ENCODE data around the gene TRIO.
"Not testable (repeated sequence)": the region's sequence is repeated elsewhere in the genome, so short reads cannot be mapped to it uniquely, and the experiment has no call there.

The TRIO gene

DNA sequence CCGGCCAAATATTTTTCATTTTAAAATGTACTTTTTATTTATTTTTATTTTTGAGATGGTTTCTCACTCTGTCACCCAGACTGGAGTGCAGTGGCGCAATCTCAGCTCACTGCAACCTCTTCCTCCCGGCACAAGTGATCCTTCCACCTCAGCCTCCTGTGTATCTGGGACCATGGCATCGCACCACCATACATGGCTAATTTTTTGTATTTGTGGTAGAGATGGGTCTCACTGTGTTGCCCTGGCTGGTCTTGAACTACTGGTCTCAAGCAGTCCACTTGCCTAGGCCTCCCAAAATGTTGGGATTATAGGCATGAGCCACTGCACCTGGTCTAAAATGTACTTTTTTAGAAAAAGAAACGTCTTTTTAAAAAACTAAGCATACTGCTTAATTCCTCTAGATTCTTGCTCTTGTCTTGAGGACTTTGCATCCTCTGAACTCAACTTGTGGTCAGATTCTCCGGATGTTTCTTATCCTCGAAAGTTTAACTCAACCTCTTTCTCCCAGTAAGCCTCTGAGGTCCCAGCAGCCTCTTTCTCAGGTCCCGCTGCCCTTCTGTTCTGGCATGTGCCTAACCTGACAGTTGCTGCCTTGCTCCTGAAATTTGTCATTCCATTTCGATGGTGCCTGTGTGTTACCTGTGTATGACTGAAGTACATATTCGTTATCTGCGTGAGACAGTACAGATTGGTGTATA lies 63.0 kb downstream of the TRIO start:
- no peaks in the 10 kb centered on the region for H3K9me3 Mint-ChIP-seq
- H3K27me3 Mint-ChIP-seq (ENCODE audit: low read depth), result peaks cover 6% of the 10 kb centered on the region
- H3K4me1 Mint-ChIP-seq (ENCODE audit: low read depth), result peaks cover 22% of the 10 kb centered on the region
- H3K27ac Mint-ChIP-seq, result no peak overlapping the region
- H3K4me3 Mint-ChIP-seq, result no peak overlapping the region
- no peaks in the 10 kb centered on the region for H3K36me3 Mint-ChIP-seq (ENCODE audit: low read depth)

DNA sequence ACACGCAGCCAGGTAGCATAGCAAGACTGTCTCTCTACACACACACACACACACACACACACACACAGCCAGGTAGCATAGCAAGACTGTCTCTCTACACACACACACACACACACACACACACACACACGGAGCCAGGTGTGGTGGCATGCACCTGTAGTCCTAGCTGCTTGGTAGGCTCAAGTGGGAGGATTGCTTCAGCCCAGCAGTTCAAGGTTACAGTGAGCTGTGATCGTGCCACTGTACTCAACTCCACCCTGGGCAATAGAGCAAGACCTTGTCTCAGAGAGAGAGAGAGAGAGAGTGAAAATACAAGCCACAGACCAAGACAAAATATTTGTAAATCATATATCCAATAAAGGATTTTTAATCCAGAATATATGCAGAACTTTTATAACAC lies 64.3 kb downstream of the TRIO start:
- not testable (repeated sequence) for H3K27me3 Mint-ChIP-seq (ENCODE audit: low read depth); H3K9me3 Mint-ChIP-seq; H3K36me3 Mint-ChIP-seq (ENCODE audit: low read depth); H3K4me3 Mint-ChIP-seq
- H3K27ac Mint-ChIP-seq, result peak overlapping the region; percentile 35
- H3K4me1 Mint-ChIP-seq (ENCODE audit: low read depth), result peaks cover 22% of the 10 kb centered on the region

DNA sequence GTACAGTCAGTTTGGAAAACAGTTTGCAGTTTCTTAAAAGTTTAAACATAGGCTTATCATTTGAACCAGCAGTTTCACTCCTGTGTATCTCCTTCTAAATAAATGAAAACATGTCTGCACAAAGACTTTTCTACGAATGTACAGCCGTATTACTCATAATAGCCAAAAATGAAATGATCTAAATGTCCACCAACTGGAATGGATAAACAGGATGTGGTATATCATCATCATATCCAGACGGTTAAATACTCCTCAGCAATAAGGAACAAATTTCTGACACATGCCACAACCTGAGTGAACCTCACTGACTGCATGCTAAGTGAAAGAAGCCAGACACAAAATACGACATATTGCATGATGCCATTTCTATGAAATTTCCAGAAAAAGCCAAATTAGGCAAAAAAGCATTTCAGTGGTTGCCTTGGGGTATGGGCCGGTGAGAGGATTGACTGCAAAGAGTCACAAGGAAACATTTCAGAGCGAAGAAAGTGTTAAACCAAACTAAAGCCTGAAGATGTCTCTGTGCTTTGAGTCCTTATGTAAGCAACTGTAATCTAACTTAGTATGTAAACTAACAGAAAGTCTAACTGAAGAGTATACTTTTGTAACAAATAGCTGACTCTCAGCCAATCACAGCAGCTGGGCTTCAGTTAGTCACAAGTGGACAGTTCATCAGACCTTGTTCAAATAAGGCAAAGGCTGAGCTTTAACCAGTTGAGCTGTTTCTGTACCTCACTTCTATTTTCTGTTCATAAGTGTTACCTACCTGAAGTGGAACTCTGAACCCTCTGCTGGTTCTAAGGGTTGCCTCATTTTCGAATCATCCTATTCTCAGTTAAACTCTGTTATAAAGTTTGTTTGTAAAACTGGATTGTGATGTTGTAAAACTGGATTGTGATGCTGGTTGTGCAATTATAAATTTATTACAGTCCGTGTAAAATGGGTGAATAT lies 65.2 kb downstream of the TRIO start:
- Mint-ChIP-seq H3K4me3 (no peak overlapping the region), H3K36me3 (ENCODE audit: low read depth) (no peaks in the 10 kb centered on the region), H3K27me3 (ENCODE audit: low read depth) (peaks cover 6% of the 10 kb centered on the region), H3K4me1 (ENCODE audit: low read depth) (peaks cover 25% of the 10 kb centered on the region), H3K9me3 (no peaks in the 10 kb centered on the region), H3K27ac (peak overlapping the region; percentile 82)

DNA sequence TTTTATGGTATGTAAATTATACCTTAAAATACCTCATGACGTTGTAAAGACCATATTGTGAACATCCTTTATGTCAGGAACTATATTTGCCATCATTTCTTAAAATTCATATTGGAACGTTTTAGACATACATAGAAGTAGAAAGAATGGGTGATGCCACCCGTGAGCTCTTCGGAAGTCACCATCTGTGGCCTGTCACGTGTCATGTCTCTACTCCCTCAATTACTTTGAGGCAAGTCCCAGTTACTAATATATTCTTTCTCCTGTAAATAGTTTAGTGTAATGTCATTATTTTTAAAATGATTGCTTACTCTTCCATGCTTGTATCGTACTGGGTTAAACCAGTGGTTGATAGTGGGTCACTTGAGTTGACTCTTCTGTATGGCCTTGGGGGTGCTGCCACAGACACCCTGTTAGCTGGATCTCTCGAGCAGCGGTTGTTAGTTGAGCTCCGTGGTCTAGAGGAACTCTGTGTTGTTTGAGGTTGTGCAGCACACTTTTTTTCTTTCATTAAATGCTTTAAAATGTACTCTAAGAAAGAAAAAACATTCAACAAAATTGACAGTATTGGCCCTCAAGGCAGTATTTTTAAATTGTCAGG lies 66.2 kb downstream of the TRIO start:
- peaks cover 28% of the 10 kb centered on the region for H3K4me1 Mint-ChIP-seq (ENCODE audit: low read depth)
- H3K36me3 Mint-ChIP-seq (ENCODE audit: low read depth), result no peaks in the 10 kb centered on the region
- peaks cover 4% of the 10 kb centered on the region for H3K27me3 Mint-ChIP-seq (ENCODE audit: low read depth)
- H3K4me3 Mint-ChIP-seq, result no peak overlapping the region
- H3K27ac Mint-ChIP-seq, result no peak overlapping the region
- H3K9me3 Mint-ChIP-seq, result no peaks in the 10 kb centered on the region

DNA sequence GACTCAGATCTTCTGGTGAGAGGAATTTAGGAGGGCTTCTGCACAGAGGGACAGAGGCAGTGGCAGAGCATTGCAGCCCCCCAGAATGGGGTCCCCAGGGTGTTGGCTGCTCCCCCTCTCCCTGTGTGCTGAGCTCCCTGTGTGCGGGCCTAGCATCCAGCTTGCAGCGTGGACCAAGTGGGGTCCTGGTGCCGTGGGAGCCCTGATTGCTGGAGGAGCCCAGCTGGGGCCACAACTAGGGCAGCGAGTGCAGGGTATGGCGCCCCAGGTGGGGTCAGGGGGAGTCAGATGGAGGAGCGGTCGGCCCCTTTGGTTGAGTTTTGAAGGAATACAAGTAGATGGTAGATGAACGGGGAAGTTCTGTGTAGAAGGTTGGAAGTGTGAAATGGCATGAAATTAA lies 66.7 kb downstream of the TRIO start:
- Mint-ChIP-seq H3K27ac (no peak overlapping the region), H3K4me3 (no peak overlapping the region), H3K4me1 (ENCODE audit: low read depth) (peaks cover 24% of the 10 kb centered on the region), H3K9me3 (no peaks in the 10 kb centered on the region), H3K27me3 (ENCODE audit: low read depth) (no peaks in the 10 kb centered on the region), H3K36me3 (ENCODE audit: low read depth) (no peaks in the 10 kb centered on the region)

DNA sequence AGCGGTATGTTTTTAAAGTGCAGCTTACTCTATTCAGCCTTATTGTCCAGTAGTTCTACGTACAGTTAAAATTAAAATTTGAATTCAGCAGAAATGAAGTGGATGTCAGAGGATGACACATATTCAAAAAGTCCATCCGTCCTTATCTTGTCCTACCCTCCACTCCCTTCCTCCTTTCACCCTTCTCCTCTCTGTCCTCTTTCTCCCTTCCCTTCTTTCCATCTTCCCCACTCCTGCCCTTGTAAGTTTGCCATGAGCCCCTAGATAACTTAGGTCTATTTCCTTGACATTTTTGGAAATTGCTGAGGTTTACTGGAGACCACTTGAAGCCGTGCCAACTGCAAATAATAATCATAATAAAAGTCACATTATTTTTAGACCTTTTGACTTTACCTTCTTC lies 67.6 kb downstream of the TRIO start:
- Mint-ChIP-seq H3K4me3 (no peak overlapping the region), H3K27ac (peak overlapping the region; percentile 11), H3K27me3 (ENCODE audit: low read depth) (no peaks in the 10 kb centered on the region), H3K9me3 (no peaks in the 10 kb centered on the region), H3K36me3 (ENCODE audit: low read depth) (no peaks in the 10 kb centered on the region), H3K4me1 (ENCODE audit: low read depth) (peaks cover 19% of the 10 kb centered on the region)

DNA sequence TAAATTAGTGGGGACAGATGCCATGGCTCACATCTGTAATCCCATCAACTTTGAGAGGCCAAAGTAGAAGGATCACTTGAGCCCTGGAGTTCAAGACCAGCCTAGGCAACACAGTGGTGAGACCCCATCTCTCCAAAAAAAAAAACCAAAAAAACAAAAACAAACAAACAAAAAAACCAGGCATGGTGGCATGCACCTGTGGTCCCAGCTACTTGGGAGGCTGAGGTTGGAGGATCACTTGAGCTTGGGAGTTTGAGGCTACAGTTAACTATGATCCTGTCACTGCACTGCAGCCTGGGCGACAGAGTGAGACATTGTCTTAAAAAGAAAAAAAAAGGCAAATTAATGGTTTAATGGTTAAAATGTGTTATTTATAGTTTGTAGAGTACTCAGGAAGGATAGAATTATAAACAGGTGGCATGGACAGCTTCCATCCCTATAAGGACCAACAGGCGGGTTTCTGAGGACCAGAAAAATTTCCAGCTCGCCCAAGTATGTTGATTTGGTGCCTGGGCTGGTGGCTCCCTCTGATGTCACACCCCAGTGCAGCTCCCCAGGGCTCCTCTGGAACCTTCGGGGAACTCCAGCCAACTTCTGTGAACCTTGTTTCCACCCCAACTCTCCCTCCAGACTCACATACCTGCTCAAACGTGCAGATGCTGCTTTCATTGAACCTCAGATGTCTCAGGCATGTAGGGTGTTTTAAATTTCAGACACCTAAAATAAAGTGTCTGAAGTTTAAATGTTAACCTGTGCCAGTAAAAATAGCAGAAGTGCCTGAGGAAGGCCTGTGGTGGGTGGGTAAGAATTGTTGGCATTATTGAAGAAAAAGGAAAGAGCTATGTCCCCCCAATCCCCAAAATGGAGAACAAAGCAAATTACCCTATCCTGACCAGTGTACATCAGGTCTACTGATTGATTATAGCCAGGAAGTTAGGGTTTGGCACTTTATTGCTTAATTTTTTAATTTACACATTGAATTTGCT lies 69.0 kb downstream of the TRIO start:
- Mint-ChIP-seq H3K4me3 (no peak overlapping the region), H3K9me3 (no peaks in the 10 kb centered on the region), H3K36me3 (ENCODE audit: low read depth) (no peaks in the 10 kb centered on the region), H3K4me1 (ENCODE audit: low read depth) (peaks cover 15% of the 10 kb centered on the region), H3K27ac (peak overlapping the region; percentile 67), H3K27me3 (ENCODE audit: low read depth) (peaks cover 3% of the 10 kb centered on the region)

DNA sequence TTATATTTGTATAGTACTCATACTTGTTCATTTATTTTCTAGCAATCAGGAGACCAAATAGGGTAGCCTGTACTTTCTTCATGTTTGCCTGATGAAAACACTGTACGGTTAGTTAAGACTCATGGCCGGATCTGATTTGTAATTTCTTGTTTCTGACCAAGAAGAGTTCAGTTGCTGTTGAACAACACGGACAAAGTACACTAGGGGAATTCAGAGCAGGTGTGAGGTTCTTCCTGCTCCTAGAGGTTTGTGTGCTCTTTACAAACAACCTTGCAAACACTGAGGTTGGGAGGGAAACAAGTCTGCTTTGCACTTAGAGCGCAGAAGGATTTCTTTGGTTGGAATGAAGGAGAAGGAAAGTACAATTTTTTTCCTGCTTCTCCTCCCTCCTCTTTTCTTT lies 69.7 kb downstream of the TRIO start:
- H3K36me3 Mint-ChIP-seq (ENCODE audit: low read depth), result no peaks in the 10 kb centered on the region
- no peak overlapping the region for H3K27ac Mint-ChIP-seq
- peaks cover 15% of the 10 kb centered on the region for H3K4me1 Mint-ChIP-seq (ENCODE audit: low read depth)
- no peaks in the 10 kb centered on the region for H3K9me3 Mint-ChIP-seq
- peaks cover 3% of the 10 kb centered on the region for H3K27me3 Mint-ChIP-seq (ENCODE audit: low read depth)
- H3K4me3 Mint-ChIP-seq, result no peak overlapping the region

DNA sequence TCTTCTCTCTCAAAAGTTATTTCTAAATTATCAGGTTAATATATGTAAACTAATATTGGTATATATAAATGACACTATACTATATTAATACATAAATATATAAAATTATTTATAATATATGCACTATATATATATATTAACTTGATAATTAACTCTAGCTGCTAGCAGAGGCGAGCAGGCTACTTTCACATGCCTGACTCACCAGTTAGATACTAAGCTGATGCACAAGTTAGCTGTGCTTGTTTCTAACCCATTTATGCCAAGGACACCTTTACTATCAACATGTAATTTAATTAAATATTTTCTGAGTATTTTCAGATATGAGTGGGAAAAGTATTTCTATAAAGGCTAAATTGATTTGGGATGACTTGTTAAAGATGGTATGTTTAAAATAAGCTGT lies 70.1 kb downstream of the TRIO start:
- peaks cover 3% of the 10 kb centered on the region for H3K27me3 Mint-ChIP-seq (ENCODE audit: low read depth)
- H3K4me1 Mint-ChIP-seq (ENCODE audit: low read depth), result peaks cover 13% of the 10 kb centered on the region
- no peak overlapping the region for H3K4me3 Mint-ChIP-seq
- H3K9me3 Mint-ChIP-seq, result no peaks in the 10 kb centered on the region
- H3K27ac Mint-ChIP-seq, result no peak overlapping the region
- H3K36me3 Mint-ChIP-seq (ENCODE audit: low read depth), result no peaks in the 10 kb centered on the region

DNA sequence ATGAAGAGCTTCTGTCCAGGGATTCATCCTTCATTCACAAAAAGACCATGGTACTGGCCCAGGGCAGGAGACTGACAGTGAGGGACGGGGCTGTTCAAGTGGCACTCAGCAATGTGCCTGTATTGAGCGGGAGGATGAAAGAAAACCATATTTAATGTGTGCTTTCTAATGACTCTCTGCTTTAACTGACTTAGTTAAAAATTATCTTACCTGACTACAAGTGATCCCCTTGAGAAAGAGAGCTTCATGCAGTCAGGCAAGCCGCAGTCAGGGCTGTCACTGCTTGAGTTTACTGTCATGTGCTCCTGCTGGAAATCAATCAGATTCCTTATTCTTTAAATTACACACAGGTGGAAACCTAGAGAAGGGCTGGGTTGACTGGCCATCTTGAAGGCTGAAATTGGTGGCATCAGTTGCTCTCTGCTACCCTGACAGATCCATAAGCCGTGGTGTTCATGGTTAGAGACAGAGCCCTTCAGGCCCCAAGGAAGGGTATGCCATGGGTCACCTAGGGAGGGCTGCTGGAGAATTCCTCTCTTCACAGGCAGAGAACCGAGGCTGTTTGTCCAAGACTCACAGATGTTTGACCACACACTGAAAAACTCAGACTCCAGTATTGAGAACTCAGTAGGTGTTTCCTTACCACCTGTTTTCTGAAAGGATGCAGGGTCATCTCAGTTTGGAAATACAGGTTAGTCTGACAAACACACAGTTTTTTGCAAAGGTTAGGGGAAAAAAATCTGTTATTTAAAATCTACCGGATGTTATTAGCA lies 70.9 kb downstream of the TRIO start:
- peaks cover 14% of the 10 kb centered on the region for H3K4me1 Mint-ChIP-seq (ENCODE audit: low read depth)
- no peaks in the 10 kb centered on the region for H3K36me3 Mint-ChIP-seq (ENCODE audit: low read depth)
- H3K9me3 Mint-ChIP-seq, result no peaks in the 10 kb centered on the region
- H3K4me3 Mint-ChIP-seq, result no peak overlapping the region
- H3K27ac Mint-ChIP-seq, result no peak overlapping the region
- H3K27me3 Mint-ChIP-seq (ENCODE audit: low read depth), result peaks cover 3% of the 10 kb centered on the region

DNA sequence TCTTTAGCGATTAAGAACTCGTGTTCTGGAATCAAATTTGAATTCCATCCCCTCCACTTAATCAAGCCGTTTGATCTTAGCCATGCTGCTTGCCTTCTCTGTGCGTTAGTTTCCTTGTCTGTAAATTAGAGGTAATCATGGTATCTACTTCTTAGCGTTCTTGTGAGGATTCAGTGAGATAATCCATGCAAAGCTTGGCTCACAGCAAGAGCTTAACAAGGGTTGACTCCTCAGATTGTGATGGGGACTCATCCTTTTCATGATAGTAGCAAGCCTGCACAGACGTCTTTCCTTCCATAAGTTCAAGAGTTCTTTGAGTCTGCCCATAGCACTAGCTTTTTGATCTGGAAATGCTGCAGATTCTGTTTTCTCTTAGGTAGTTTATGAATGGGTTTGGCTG lies 72.8 kb downstream of the TRIO start:
- H3K27ac Mint-ChIP-seq, result no peak overlapping the region
- H3K9me3 Mint-ChIP-seq, result no peaks in the 10 kb centered on the region
- H3K36me3 Mint-ChIP-seq (ENCODE audit: low read depth), result no peaks in the 10 kb centered on the region
- no peak overlapping the region for H3K4me3 Mint-ChIP-seq
- peaks cover 13% of the 10 kb centered on the region for H3K4me1 Mint-ChIP-seq (ENCODE audit: low read depth)
- H3K27me3 Mint-ChIP-seq (ENCODE audit: low read depth), result peaks cover 3% of the 10 kb centered on the region

DNA sequence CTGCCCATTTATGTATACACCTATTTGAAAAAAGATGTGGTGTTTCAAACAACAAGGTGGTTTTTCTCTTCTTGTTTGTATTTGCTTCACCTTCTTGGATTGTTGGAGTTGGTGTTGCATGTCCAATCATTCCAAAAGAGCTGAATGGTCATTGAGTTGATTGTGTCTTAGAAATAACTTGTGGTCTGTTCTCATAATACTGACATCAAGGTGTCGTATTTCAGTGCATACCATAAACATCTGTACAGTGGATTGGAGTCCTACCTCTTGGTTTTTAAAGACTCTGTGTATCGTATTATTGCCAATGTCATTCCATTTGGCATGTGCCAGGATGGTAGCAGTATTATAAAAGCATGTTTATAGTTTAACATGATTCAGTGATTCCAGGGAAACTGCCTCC lies 73.2 kb downstream of the TRIO start:
- Mint-ChIP-seq H3K27ac (no peak overlapping the region), H3K27me3 (ENCODE audit: low read depth) (peaks cover 3% of the 10 kb centered on the region), H3K36me3 (ENCODE audit: low read depth) (no peaks in the 10 kb centered on the region), H3K4me1 (ENCODE audit: low read depth) (peaks cover 15% of the 10 kb centered on the region), H3K4me3 (no peak overlapping the region), H3K9me3 (no peaks in the 10 kb centered on the region)

DNA sequence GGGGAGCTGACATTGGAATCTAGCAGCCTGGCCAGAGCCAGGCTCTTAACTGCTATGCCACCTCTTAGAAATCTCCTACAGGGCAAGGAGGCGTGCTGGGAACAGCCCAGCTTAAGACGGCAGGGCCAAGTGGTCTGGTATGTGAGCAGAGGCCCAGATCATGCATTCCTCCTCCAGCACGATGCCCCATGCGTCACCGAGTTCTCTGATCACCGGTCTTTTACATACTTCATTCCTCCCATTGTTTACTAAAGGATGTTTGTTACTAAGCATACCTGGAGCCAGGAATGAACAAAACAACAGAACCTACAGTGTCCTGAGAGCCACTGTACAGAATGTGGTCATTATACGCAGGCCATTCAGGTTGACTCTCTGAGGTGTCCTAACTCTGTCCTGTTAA lies 73.8 kb downstream of the TRIO start:
- Mint-ChIP-seq H3K9me3 (no peaks in the 10 kb centered on the region), H3K27ac (no peak overlapping the region), H3K36me3 (ENCODE audit: low read depth) (no peaks in the 10 kb centered on the region), H3K4me1 (ENCODE audit: low read depth) (peaks cover 17% of the 10 kb centered on the region), H3K4me3 (no peak overlapping the region), H3K27me3 (ENCODE audit: low read depth) (peaks cover 3% of the 10 kb centered on the region)
